GM12892 (cell line): ENCODE data around the gene DGKI.

Source experiments
- DNase-seq: peaks from one replicate; pipeline ENCODE4 v3.0.0; 2011; ENCODE audit not compliant: insufficient read length
- FAIRE-seq: peaks from 2 replicates; lab custom pipeline; 2011; peaks lifted over from hg19 to GRCh38; lab: Jason Lieb, UNC
- POLR2A ChIP-seq: IDR thresholded peaks from 2 replicates; pipeline ENCODE4 v1.6.1; 2011; ENCODE audit warnings: low read depth, low read length, control low read depth
- POLR2AphosphoS5 ChIP-seq: IDR thresholded peaks from 2 replicates; pipeline ENCODE4 v1.6.1; 2011; ENCODE audit warnings: low read depth, low read length, control low read depth
- TAF1 ChIP-seq: IDR thresholded peaks from 2 replicates; pipeline ENCODE4 v1.6.1; 2011; ENCODE audit warnings: low read depth, mild to moderate bottlenecking, control low read depth, low read length, borderline replicate concordance

Gene DGKI

GRCh38 chr7:137513091-137513490, 333.7 kb downstream of the DGKI start:
- FAIRE-seq, result no peak
- no peak for TF ChIP-seq POLR2A
- no peak for TF ChIP-seq TAF1
- TF ChIP-seq POLR2AphosphoS5, result no peak
- no peak for DNase-seq

GRCh38 chr7:137507096-137507495, 339.7 kb downstream of the DGKI start:
- TF ChIP-seq POLR2AphosphoS5, result no peak
- TF ChIP-seq POLR2A, result no peak
- no peak for TF ChIP-seq TAF1
- FAIRE-seq (no peak), DNase-seq (no peak)

- TF ChIP-seq POLR2A (no peak), POLR2AphosphoS5 (no peak), TAF1 (no peak)
- DNase-seq (no peak), FAIRE-seq (no peak)
These were observed 340.7 kb downstream of the DGKI start for GRCh38 chr7:137506031-137506430.

- no peak for DNase-seq
- TF ChIP-seq POLR2AphosphoS5, result no peak
- TF ChIP-seq TAF1, result no peak
- TF ChIP-seq POLR2A, result no peak
- no peak for FAIRE-seq
These were observed 345.2 kb downstream of the DGKI start for GRCh38 chr7:137501562-137501961.

- FAIRE-seq, result no peak
These were observed 353.9 kb downstream of the DGKI start for GRCh38 chr7:137492889-137493288.

GRCh38 chr7:137489880-137490279, 356.9 kb downstream of the DGKI start:
- FAIRE-seq (no peak), DNase-seq (no peak)
- TF ChIP-seq POLR2A (no peak), TAF1 (no peak), POLR2AphosphoS5 (no peak)

More at GRCh38 chr7:137492889-137493288, 353.9 kb downstream of the DGKI start:
- DNase-seq, result no peak
- TF ChIP-seq POLR2AphosphoS5, result no peak

GRCh38 chr7:137488038-137488437, 358.7 kb downstream of the DGKI start:
- DNase-seq, result no peak
- no peak for FAIRE-seq
- TF ChIP-seq TAF1 (no peak), POLR2A (no peak), POLR2AphosphoS5 (no peak)

GRCh38 chr7:137485818-137486217, 361.0 kb downstream of the DGKI start:
- DNase-seq (no peak), FAIRE-seq (no peak)
- TF ChIP-seq POLR2AphosphoS5 (no peak), POLR2A (no peak), TAF1 (no peak)

- DNase-seq, result no peak
- FAIRE-seq, result no peak
- no peak for TF ChIP-seq POLR2A
- TF ChIP-seq POLR2AphosphoS5, result no peak
- no peak for TF ChIP-seq TAF1
These were observed 362.4 kb downstream of the DGKI start for GRCh38 chr7:137484326-137484725.

GRCh38 chr7:137482466-137482865, 364.3 kb downstream of the DGKI start:
- no peak for DNase-seq
- no peak for FAIRE-seq
- TF ChIP-seq POLR2AphosphoS5 (no peak), POLR2A (no peak), TAF1 (no peak)

GRCh38 chr7:137480824-137481365, 365.9 kb downstream of the DGKI start:
- TF ChIP-seq POLR2A (no peak), POLR2AphosphoS5 (no peak), TAF1 (no peak)
- FAIRE-seq (no peak), DNase-seq (no peak)

GRCh38 chr7:137480401-137480800, 366.4 kb downstream of the DGKI start:
- DNase-seq (no peak), FAIRE-seq (no peak)
- TF ChIP-seq POLR2A (no peak), POLR2AphosphoS5 (no peak), TAF1 (no peak)
